HepG2 (cell line): ENCODE results near the gene KCNQ5. TPM values are rescaled to one million over a fixed set of nuclear protein-coding genes. Genes with fewer than 3 reads are reported as not detected.

ENCODE experiments used
- ATAC-seq: fragments of 200-7000 bp; cut with Tn5 transposase; 3 replicates; pipeline ENCODE4 v1.9.1; 2020; ENCODE audit warnings: mild to moderate bottlenecking, moderate library complexity
- BruUV-seq: library from RNA; stranded (reverse); fragments of 400-500 nt; replicated peaks from 2 replicates; lab custom pipeline; 2021; lab: Mats Ljungman, UMichigan
- CTCF ChIA-PET: fragments of 300-600 bp; formaldehyde crosslinking; extraction: SDS; loops from one replicate; lab custom pipeline; 2021; ENCODE audit warnings: low total read pairs, inconsistent platforms, low intra/inter-chr PET ratio; lab: Yijun Ruan, JAX
- POLR2A ChIA-PET: fragments of 350-600 bp; sonication (Branson Sonifier 250); formaldehyde crosslinking; loops from one replicate; lab custom pipeline; 2020; ENCODE audit warnings: antibody characterized with exemption, inconsistent platforms; lab: Yijun Ruan, JAX
- DNase-seq: peaks from one replicate; pipeline ENCODE4 v3.0.0-alpha.2; 2015; ENCODE audit warnings: low spot score
- FAIRE-seq: peaks from 3 replicates; lab custom pipeline; 2011; peaks lifted over from hg19 to GRCh38; lab: Jason Lieb, UNC
- H2AFZ ChIP-seq: one replicate; pipeline ENCODE4 v1.6.1; 2011; ENCODE audit warnings: low read length, inconsistent platforms
- H3K27ac ChIP-seq: fragments of 300-600 bp; 3 replicates; pipeline ENCODE4 v1.8.0; 2011; ENCODE audit warnings: mixed run types, mild to moderate bottlenecking, mixed read lengths, low read length, inconsistent platforms; ENCODE audit not compliant: insufficient read depth; ENCODE audit errors: extremely low read length
- H3K27me3 ChIP-seq, 2 experiments: fragments of 200-600 bp in 1 of 2; 2 replicates in 1 of 2; 3 replicates in 1 of 2; pipeline versions ENCODE4 v1.6.0 to v1.8.0; 2011; ENCODE audit warnings: low read length in 2 of 2, mild to moderate bottlenecking in 2 of 2, moderate library complexity in 2 of 2, inconsistent platforms in 1 of 2; ENCODE audit not compliant: insufficient read depth in 2 of 2, control insufficient read depth in 1 of 2
- H3K36me3 ChIP-seq, 2 experiments: fragments of 200-600 bp in 1 of 2; replicated peaks in 1 of 2; 2 replicates in 1 of 2; 3 replicates in 1 of 2; pipeline versions ENCODE4 v1.5.1 to v1.8.0; 2011; ENCODE audit warnings: low read length in 2 of 2, inconsistent platforms in 1 of 2; ENCODE audit not compliant: insufficient read depth in 2 of 2, control insufficient read depth in 1 of 2
- H3K4me1 ChIP-seq: 2 replicates; pipeline ENCODE4 v1.5.1; 2012; ENCODE audit warnings: low read length, inconsistent platforms; ENCODE audit not compliant: insufficient read depth
- H3K4me2 ChIP-seq: 2 replicates; pipeline ENCODE4 v1.6.0; 2011; ENCODE audit warnings: low read depth, low read length, inconsistent platforms
- H3K4me3 ChIP-seq, 3 experiments: fragments of 200-600 bp in 1 of 3; sonication (generic), shearing (Covaris generic) in 1 of 3; replicated peaks in 1 of 3; 2 replicates each; pipeline ENCODE4 v1.5.1; 2011 to 2016; ENCODE audit warnings: low read length in 3 of 3, inconsistent platforms in 2 of 3, low read depth in 2 of 3, mild to moderate bottlenecking in 2 of 3, control low read depth in 1 of 3, mixed read lengths in 1 of 3; ENCODE audit not compliant: insufficient read depth in 1 of 3
- H3K79me2 ChIP-seq: one replicate; pipeline ENCODE4 v1.6.1; 2011; ENCODE audit warnings: low read length, inconsistent platforms; ENCODE audit not compliant: insufficient read depth
- H3K9ac ChIP-seq: 2 replicates; pipeline ENCODE4 v1.6.0; 2011; ENCODE audit warnings: mild to moderate bottlenecking, low read depth, low read length, inconsistent platforms; ENCODE audit not compliant: insufficient read depth
- H3K9me3 ChIP-seq: 2 replicates; pipeline ENCODE4 v1.5.1; 2012; ENCODE audit warnings: mild to moderate bottlenecking, low read length
- H4K20me1 ChIP-seq: 2 replicates; pipeline ENCODE4 v1.6.0; 2011; ENCODE audit warnings: inconsistent platforms, mild to moderate bottlenecking, low read length, moderate library complexity; ENCODE audit not compliant: insufficient read depth
- NR3C1 ChIP-seq: sonication (generic); formaldehyde crosslinking; IDR thresholded peaks from 2 replicates; pipeline ENCODE4 v1.4.0; 2020; ENCODE audit warnings: missing genetic modification reagents
- SMC3 ChIP-seq: IDR thresholded peaks from 2 replicates; pipeline ENCODE4 v1.6.1; 2011; ENCODE audit warnings: low read length, improper control_type of control experiment
- TCF7L2 ChIP-seq: IDR thresholded peaks from 2 replicates; pipeline ENCODE4 v1.6.1; 2011; ENCODE audit warnings: mild to moderate bottlenecking, low read depth, low read length, moderate library complexity
- ZBTB42 ChIP-seq: sonication (generic); formaldehyde crosslinking; IDR thresholded peaks from 2 replicates; pipeline ENCODE4 v1.5.0; 2020; ENCODE audit warnings: mild to moderate bottlenecking, missing genetic modification reagents
- ZEB1 ChIP-seq: IDR thresholded peaks from 2 replicates; pipeline ENCODE4 v1.6.1; 2012; ENCODE audit warnings: mild to moderate bottlenecking, low read depth, inconsistent platforms; ENCODE audit not compliant: insufficient replicate concordance
- ZMAT3 ChIP-seq: sonication (generic); formaldehyde crosslinking; conservative IDR thresholded peaks from 2 replicates; pipeline ENCODE4 v1.7.0; 2021; ENCODE audit warnings: missing genetic modification reagents
- ZNF589 ChIP-seq: sonication (generic); formaldehyde crosslinking; conservative IDR thresholded peaks from 2 replicates; pipeline ENCODE4 v1.8.0; 2022; ENCODE audit warnings: mild to moderate bottlenecking, moderate library complexity, missing genetic modification reagents
- WGBS: methylation state at CpG from one replicate; pipeline ENCODE4 v1.1.6; 2017; ENCODE audit warnings: low lambda C conversion rate; 5-methylcytosine and 5-hydroxymethylcytosine counted together
- in situ Hi-C: cut with HindIII; loops from 2 replicates; pipeline ENCODE4 v1.10.0; 2017; ENCODE audit warnings: low pct_unique_long_range_greater_than_20kb; ENCODE audit not compliant: extremely low pct_ligation_motif_present
- intact Hi-C: fragments of 100-400 bp; cut with micrococcal nuclease; formaldehyde crosslinking; loops from one replicate; pipeline ENCODE4 v1.10.0; 2022; ENCODE audit not compliant: unreplicated experiment
- polyA plus RNA-seq, 8 experiments: library from polyadenylated mRNA; depleted of rRNA in 3 of 8; stranded (reverse) in 7 of 8; unstranded in 1 of 8; fragments of >200 nt; fragmentation: Illumina TruSeq in 4 of 8; extraction: Trizol in 4 of 8; gene quantifications; 2 replicates each; pipeline versions ENCODE4 v1.2.1 to v1.2.3, GENCODE V29; 2011 to 2016; ENCODE audit warnings: low read depth in 4 of 8, missing spikeins in 1 of 8, mixed read lengths in 1 of 8; ENCODE audit not compliant: insufficient read depth in 1 of 8
- total RNA-seq, 5 experiments: library from RNA; depleted of rRNA; stranded (reverse); fragments of >200 nt; fragmentation: Illumina TruSeq; extraction: Trizol; gene quantifications; 2 replicates each; pipeline ENCODE4 v1.2.3, GENCODE V29; 2016; ENCODE audit warnings: low read depth in 1 of 5
- TF ChIP-seq, protein P1 (sequence below): sonication (generic); formaldehyde crosslinking; IDR thresholded peaks from 2 replicates; pipeline ENCODE4; 2020; ENCODE audit warnings: missing genetic modification reagents, mild to moderate bottlenecking, borderline replicate concordance
- TF ChIP-seq, protein P2 (sequence below): conservative IDR thresholded peaks from 2 replicates; pipeline ENCODE4 v1.6.1; 2018; ENCODE audit warnings: missing genetic modification reagents
- TF ChIP-seq, protein P3 (sequence below): sonication (generic); formaldehyde crosslinking; IDR thresholded peaks from 2 replicates; pipeline ENCODE4 v1.5.0; 2020; ENCODE audit warnings: mild to moderate bottlenecking, missing genetic modification reagents

The KCNQ5 gene
- total and polyA plus RNA-seq, 2 of the 13 experiments (the other 11 are each of a cell fraction or from before 2014, with no cell fraction given) = 0.04 TPM; not detected in 1

DNA sequence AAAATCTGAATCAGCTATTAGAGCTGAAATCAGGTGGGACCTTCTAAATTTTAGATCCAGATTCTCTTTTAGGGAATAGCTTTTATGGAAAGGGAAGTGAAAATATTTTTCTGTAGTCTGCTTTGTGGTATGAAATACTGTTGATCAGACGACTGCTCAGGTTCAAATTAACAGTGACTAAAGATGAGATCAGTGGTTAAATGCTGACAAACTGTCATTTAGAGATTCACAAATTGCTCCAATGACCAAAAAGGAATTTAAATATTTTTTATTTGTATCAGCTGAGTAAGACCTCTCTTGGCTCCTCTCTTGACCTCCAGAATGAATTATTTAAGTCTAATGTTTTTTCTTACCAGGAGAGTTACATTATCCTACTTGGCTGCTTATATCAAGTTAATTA lies 77.3 kb downstream of the KCNQ5 start:
- H3K9ac ChIP-seq = no peak overlapping the region
- no peak overlapping the region for H3K4me2 ChIP-seq
- ChIA-PET POLR2A (no interaction called here), CTCF (no interaction called here)
- no peaks in the 10 kb centered on the region for H3K9me3 ChIP-seq
- in situ Hi-C loops = no loop called here
- H3K4me3 ChIP-seq = no peak overlapping the region
- intact Hi-C loops = no loop called here
- ATAC-seq (no peak), FAIRE-seq (no peak), DNase-seq (no peak)
- no peaks in the 10 kb centered on the region; a peak in 1 of 5 replicates for H3K27me3 ChIP-seq
- TF ChIP-seq, protein P1, sequence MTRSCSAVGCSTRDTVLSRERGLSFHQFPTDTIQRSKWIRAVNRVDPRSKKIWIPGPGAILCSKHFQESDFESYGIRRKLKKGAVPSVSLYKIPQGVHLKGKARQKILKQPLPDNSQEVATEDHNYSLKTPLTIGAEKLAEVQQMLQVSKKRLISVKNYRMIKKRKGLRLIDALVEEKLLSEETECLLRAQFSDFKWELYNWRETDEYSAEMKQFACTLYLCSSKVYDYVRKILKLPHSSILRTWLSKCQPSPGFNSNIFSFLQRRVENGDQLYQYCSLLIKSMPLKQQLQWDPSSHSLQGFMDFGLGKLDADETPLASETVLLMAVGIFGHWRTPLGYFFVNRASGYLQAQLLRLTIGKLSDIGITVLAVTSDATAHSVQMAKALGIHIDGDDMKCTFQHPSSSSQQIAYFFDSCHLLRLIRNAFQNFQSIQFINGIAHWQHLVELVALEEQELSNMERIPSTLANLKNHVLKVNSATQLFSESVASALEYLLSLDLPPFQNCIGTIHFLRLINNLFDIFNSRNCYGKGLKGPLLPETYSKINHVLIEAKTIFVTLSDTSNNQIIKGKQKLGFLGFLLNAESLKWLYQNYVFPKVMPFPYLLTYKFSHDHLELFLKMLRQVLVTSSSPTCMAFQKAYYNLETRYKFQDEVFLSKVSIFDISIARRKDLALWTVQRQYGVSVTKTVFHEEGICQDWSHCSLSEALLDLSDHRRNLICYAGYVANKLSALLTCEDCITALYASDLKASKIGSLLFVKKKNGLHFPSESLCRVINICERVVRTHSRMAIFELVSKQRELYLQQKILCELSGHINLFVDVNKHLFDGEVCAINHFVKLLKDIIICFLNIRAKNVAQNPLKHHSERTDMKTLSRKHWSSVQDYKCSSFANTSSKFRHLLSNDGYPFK (CRISPR knock-in tag) = no peak
- no peak for TF ChIP-seq NR3C1 (CRISPR knock-in tag)
- TF ChIP-seq, protein P2, sequence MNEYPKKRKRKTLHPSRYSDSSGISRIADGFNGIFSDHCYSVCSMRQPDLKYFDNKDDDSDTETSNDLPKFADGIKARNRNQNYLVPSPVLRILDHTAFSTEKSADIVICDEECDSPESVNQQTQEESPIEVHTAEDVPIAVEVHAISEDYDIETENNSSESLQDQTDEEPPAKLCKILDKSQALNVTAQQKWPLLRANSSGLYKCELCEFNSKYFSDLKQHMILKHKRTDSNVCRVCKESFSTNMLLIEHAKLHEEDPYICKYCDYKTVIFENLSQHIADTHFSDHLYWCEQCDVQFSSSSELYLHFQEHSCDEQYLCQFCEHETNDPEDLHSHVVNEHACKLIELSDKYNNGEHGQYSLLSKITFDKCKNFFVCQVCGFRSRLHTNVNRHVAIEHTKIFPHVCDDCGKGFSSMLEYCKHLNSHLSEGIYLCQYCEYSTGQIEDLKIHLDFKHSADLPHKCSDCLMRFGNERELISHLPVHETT (CRISPR knock-in tag) = no peak
- TF ChIP-seq ZNF589 = no peak
- TF ChIP-seq ZEB1 = no peak
- TF ChIP-seq SMC3 = no peak
- TF ChIP-seq, protein P3, sequence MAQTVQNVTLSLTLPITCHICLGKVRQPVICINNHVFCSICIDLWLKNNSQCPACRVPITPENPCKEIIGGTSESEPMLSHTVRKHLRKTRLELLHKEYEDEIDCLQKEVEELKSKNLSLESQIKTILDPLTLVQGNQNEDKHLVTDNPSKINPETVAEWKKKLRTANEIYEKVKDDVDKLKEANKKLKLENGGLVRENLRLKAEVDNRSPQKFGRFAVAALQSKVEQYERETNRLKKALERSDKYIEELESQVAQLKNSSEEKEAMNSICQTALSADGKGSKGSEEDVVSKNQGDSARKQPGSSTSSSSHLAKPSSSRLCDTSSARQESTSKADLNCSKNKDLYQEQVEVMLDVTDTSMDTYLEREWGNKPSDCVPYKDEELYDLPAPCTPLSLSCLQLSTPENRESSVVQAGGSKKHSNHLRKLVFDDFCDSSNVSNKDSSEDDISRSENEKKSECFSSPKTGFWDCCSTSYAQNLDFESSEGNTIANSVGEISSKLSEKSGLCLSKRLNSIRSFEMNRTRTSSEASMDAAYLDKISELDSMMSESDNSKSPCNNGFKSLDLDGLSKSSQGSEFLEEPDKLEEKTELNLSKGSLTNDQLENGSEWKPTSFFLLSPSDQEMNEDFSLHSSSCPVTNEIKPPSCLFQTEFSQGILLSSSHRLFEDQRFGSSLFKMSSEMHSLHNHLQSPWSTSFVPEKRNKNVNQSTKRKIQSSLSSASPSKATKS (CRISPR knock-in tag) = no peak
- TF ChIP-seq ZBTB42 (CRISPR knock-in tag) = no peak
- TF ChIP-seq TCF7L2 = no peak
- no peak for TF ChIP-seq ZMAT3 (CRISPR knock-in tag)
- H3K79me2 ChIP-seq = no peaks in the 10 kb centered on the region
- no peak overlapping the region for H2AFZ ChIP-seq
- no peaks in the 10 kb centered on the region for H3K36me3 ChIP-seq
- WGBS = 0% methylated on average over 1 of the region's 1 CpG
- BruUV-seq = no TSS peak
- H3K4me1 ChIP-seq = no peaks in the 10 kb centered on the region
- no peak overlapping the region for H3K27ac ChIP-seq
- no peaks in the 10 kb centered on the region for H4K20me1 ChIP-seq
